Activated CD4-positive, alpha-beta memory T cell treated with anti-CD3 and anti-CD28 coated beads, Interleukin-2, amount 10 ng/mL, durations not matched to agents 7 days and 5 days (primary cell): ENCODE results near the gene APAF1. TPM values are rescaled to one million over a fixed set of nuclear protein-coding genes. Genes with fewer than 3 reads are reported as not detected.
"Not testable (repeated sequence)": the region's sequence is repeated elsewhere in the genome, so short reads cannot be mapped to it uniquely, and the experiment has no call there.

Source experiments
- CTCF ChIA-PET: fragments of 350-600 bp; sonication (Branson Sonifier 250); formaldehyde crosslinking; loops from one replicate; lab custom pipeline; 2021; ENCODE audit warnings: antibody characterized with exemption, inconsistent platforms; lab: Charles Lee
- POLR2A ChIA-PET: fragments of 350-600 bp; sonication (Branson Sonifier 250); formaldehyde crosslinking; loops from one replicate; lab custom pipeline; 2021; ENCODE audit warnings: antibody characterized with exemption; lab: Charles Lee
- DNase-seq: peaks from one replicate; pipeline ENCODE4 v3.0.0-alpha.2; 2020
- H3K27ac Mint-ChIP-seq: one replicate; pipeline ENCODE4 v1.8.0; 2021; ENCODE audit warnings: mild to moderate bottlenecking, mixed read lengths
- H3K27me3 Mint-ChIP-seq: one replicate; pipeline ENCODE4 v1.8.0; 2021; ENCODE audit warnings: mixed read lengths
- H3K36me3 Mint-ChIP-seq: one replicate; pipeline ENCODE4 v1.8.0; 2021; ENCODE audit warnings: low read depth, mixed read lengths
- H3K4me1 Mint-ChIP-seq: one replicate; pipeline ENCODE4 v1.8.0; 2021; ENCODE audit warnings: mixed read lengths
- H3K4me3 Mint-ChIP-seq: one replicate; pipeline ENCODE4 v1.8.0; 2021; ENCODE audit warnings: mild to moderate bottlenecking, mixed read lengths
- H3K9me3 Mint-ChIP-seq: one replicate; pipeline ENCODE4 v1.8.0; 2021; ENCODE audit warnings: mixed read lengths
- total RNA-seq, 2 experiments: library from RNA; stranded (reverse); gene quantifications; one replicate each; pipeline ENCODE4 v1.2.3, GENCODE V29; 2021

Gene APAF1
- total RNA-seq, 2 experiments from 2014 or later, result 37.4 to 37.8 TPM

- Mint-ChIP-seq H3K36me3 (no peaks in the 10 kb centered on the region), H3K4me1 (peaks cover 22% of the 10 kb centered on the region), H3K27ac (no peak overlapping the region), H3K9me3 (no peaks in the 10 kb centered on the region), H3K4me3 (no peak overlapping the region), H3K27me3 (no peaks in the 10 kb centered on the region)
- CTCF ChIA-PET, result interaction anchor here (1.1 to 2.0 kb wide), 3 partner anchors 12 to 28 kb away, joined by 3 to 6 read pairs (median 4); no protein-coding TSS in a partner anchor
- POLR2A ChIA-PET, result no interaction called here
- DNase-seq, result no peak
Measured at GRCh38 chr12:98752726-98753125, 107.6 kb downstream of the APAF1 start.

- peak; percentile 52 for DNase-seq
- ChIA-PET CTCF (interaction anchor here (1.6 kb wide), 1 partner anchor 12 kb away, joined by 5 read pairs; no protein-coding TSS in a partner anchor), POLR2A (interaction anchor here (0.6 to 1.7 kb wide), 4 partner anchors 12 to 161 kb away, joined by 3 to 7 read pairs (median 5); partner anchors contain the start of genes APAF1 and IKBIP)
- Mint-ChIP-seq H3K27me3 (no peaks in the 10 kb centered on the region), H3K36me3 (no peaks in the 10 kb centered on the region), H3K27ac (peak overlapping the region; percentile 36), H3K9me3 (no peaks in the 10 kb centered on the region), H3K4me1 (peaks cover 22% of the 10 kb centered on the region), H3K4me3 (no peak overlapping the region)
Measured at GRCh38 chr12:98754095-98754494, 109.0 kb downstream of the APAF1 start.

GRCh38 chr12:98755855-98756254 lies 110.8 kb downstream of the APAF1 start:
- DNase-seq, H3K27me3 Mint-ChIP-seq, H3K4me3 Mint-ChIP-seq, H3K27ac Mint-ChIP-seq, H3K9me3 Mint-ChIP-seq, POLR2A ChIA-PET, CTCF ChIA-PET, H3K36me3 Mint-ChIP-seq: not testable (repeated sequence)
- H3K4me1 Mint-ChIP-seq, result peaks cover 22% of the 10 kb centered on the region

- H3K4me3 Mint-ChIP-seq, result no peak overlapping the region
- peaks cover 22% of the 10 kb centered on the region for H3K4me1 Mint-ChIP-seq
- H3K36me3 Mint-ChIP-seq, result no peaks in the 10 kb centered on the region
- CTCF ChIA-PET, result no interaction called here
- DNase-seq, result no peak
- POLR2A ChIA-PET, result no interaction called here
- H3K9me3 Mint-ChIP-seq, result no peaks in the 10 kb centered on the region
- no peak overlapping the region for H3K27ac Mint-ChIP-seq
- no peaks in the 10 kb centered on the region for H3K27me3 Mint-ChIP-seq
Measured at GRCh38 chr12:98757455-98757854, 112.4 kb downstream of the APAF1 start.

- Mint-ChIP-seq H3K27ac (no peak overlapping the region), H3K4me1 (peaks cover 16% of the 10 kb centered on the region), H3K4me3 (no peak overlapping the region), H3K9me3 (no peaks in the 10 kb centered on the region), H3K27me3 (no peaks in the 10 kb centered on the region), H3K36me3 (no peaks in the 10 kb centered on the region)
- ChIA-PET CTCF (no interaction called here), POLR2A (no interaction called here)
- no peak for DNase-seq
Measured at GRCh38 chr12:98758331-98758730, 113.2 kb downstream of the APAF1 start.

- Mint-ChIP-seq H3K27me3 (peaks cover 4% of the 10 kb centered on the region), H3K36me3 (no peaks in the 10 kb centered on the region), H3K9me3 (no peaks in the 10 kb centered on the region), H3K4me3 (no peak overlapping the region), H3K27ac (no peak overlapping the region), H3K4me1 (no peaks in the 10 kb centered on the region)
- POLR2A ChIA-PET, result no interaction called here
- no peak for DNase-seq
- CTCF ChIA-PET, result no interaction called here
Measured at GRCh38 chr12:98763656-98764055, 118.6 kb downstream of the APAF1 start.

GRCh38 chr12:98767248-98767647 lies 122.2 kb downstream of the APAF1 start:
- Mint-ChIP-seq H3K27me3 (peaks cover 4% of the 10 kb centered on the region), H3K9me3 (no peaks in the 10 kb centered on the region), H3K4me1 (no peaks in the 10 kb centered on the region), H3K36me3 (no peaks in the 10 kb centered on the region), H3K4me3 (no peak overlapping the region), H3K27ac (no peak overlapping the region)
- no peak for DNase-seq
- ChIA-PET POLR2A (no interaction called here), CTCF (no interaction called here)

GRCh38 chr12:98769068-98769467 lies 124.0 kb downstream of the APAF1 start:
- Mint-ChIP-seq H3K4me3 (no peak overlapping the region), H3K36me3 (no peaks in the 10 kb centered on the region), H3K4me1 (no peaks in the 10 kb centered on the region), H3K9me3 (peaks cover 2% of the 10 kb centered on the region), H3K27ac (no peak overlapping the region), H3K27me3 (peaks cover 4% of the 10 kb centered on the region)
- ChIA-PET CTCF (interaction anchor here (0.5 to 1.3 kb wide), 2 partner anchors 27 to 202 kb away, joined by 3 to 4 read pairs; no protein-coding TSS in a partner anchor), POLR2A (no interaction called here)
- no peak for DNase-seq

- H3K4me3 Mint-ChIP-seq, result no peak overlapping the region
- H3K27me3 Mint-ChIP-seq, result peaks cover 4% of the 10 kb centered on the region
- H3K36me3 Mint-ChIP-seq, result no peaks in the 10 kb centered on the region
- H3K27ac Mint-ChIP-seq, result no peak overlapping the region
- POLR2A ChIA-PET, result interaction anchor here (1.2 kb wide), 1 partner anchor 30 kb away, joined by 3 read pairs; no protein-coding TSS in a partner anchor
- CTCF ChIA-PET, result interaction anchor here (1.1 kb wide), 1 partner anchor 17 kb away, joined by 3 read pairs; no protein-coding TSS in a partner anchor
- DNase-seq, result no peak
- H3K4me1 Mint-ChIP-seq, result no peaks in the 10 kb centered on the region
- peaks cover 2% of the 10 kb centered on the region for H3K9me3 Mint-ChIP-seq
Measured at GRCh38 chr12:98770230-98770629, 125.1 kb downstream of the APAF1 start.

- peaks cover 2% of the 10 kb centered on the region for H3K9me3 Mint-ChIP-seq
- peaks cover 4% of the 10 kb centered on the region for H3K27me3 Mint-ChIP-seq
- no peak overlapping the region for H3K4me3 Mint-ChIP-seq
- no peaks in the 10 kb centered on the region for H3K36me3 Mint-ChIP-seq
- ChIA-PET CTCF (no interaction called here), POLR2A (no interaction called here)
- DNase-seq, result no peak
- no peak overlapping the region for H3K27ac Mint-ChIP-seq
- no peaks in the 10 kb centered on the region for H3K4me1 Mint-ChIP-seq
Measured at GRCh38 chr12:98771811-98772752, 127.0 kb downstream of the APAF1 start.

GRCh38 chr12:98772818-98773217 lies 127.7 kb downstream of the APAF1 start:
- ChIA-PET CTCF (no interaction called here), POLR2A (no interaction called here)
- no peak for DNase-seq
- Mint-ChIP-seq H3K9me3 (peaks cover 2% of the 10 kb centered on the region), H3K4me1 (no peaks in the 10 kb centered on the region), H3K4me3 (no peak overlapping the region), H3K27ac (no peak overlapping the region), H3K27me3 (peaks cover 3% of the 10 kb centered on the region), H3K36me3 (no peaks in the 10 kb centered on the region)

- CTCF ChIA-PET, result no interaction called here
Measured at GRCh38 chr12:98780261-98780660, 135.2 kb downstream of the APAF1 start.

GRCh38 chr12:98783420-98783819 lies 138.3 kb downstream of the APAF1 start:
- H3K36me3 Mint-ChIP-seq, result no peaks in the 10 kb centered on the region
- CTCF ChIA-PET, result no interaction called here
- peaks cover 30% of the 10 kb centered on the region for H3K27me3 Mint-ChIP-seq
- H3K9me3 Mint-ChIP-seq, result no peaks in the 10 kb centered on the region
- H3K27ac Mint-ChIP-seq, result no peak overlapping the region
- no peaks in the 10 kb centered on the region for H3K4me1 Mint-ChIP-seq
- no peak overlapping the region for H3K4me3 Mint-ChIP-seq
- DNase-seq, result no peak
- POLR2A ChIA-PET, result no interaction called here

More at GRCh38 chr12:98780261-98780660, 135.2 kb downstream of the APAF1 start:
- H3K27me3 Mint-ChIP-seq, result peaks cover 30% of the 10 kb centered on the region
- no peak for DNase-seq
- H3K9me3 Mint-ChIP-seq, result no peaks in the 10 kb centered on the region
- POLR2A ChIA-PET, result no interaction called here
- H3K4me3 Mint-ChIP-seq, result no peak overlapping the region
- H3K27ac Mint-ChIP-seq, result no peak overlapping the region
- no peaks in the 10 kb centered on the region for H3K36me3 Mint-ChIP-seq
- no peaks in the 10 kb centered on the region for H3K4me1 Mint-ChIP-seq
